H1 (cell line): Measurements from ENCODE around the gene LRRTM4. TPM values are rescaled to one million over a fixed set of nuclear protein-coding genes. Genes with fewer than 3 reads are reported as not detected.

ENCODE experiments used
- CTCF ChIA-PET: fragments of 300-600 bp; sonication (Branson Sonifier 250); formaldehyde crosslinking; loops from one replicate; lab custom pipeline; 2021; ENCODE audit not compliant: partially characterized antibody; lab: Charles Lee
- POLR2A ChIA-PET: fragments of 300-600 bp; sonication (Branson Sonifier 250); formaldehyde crosslinking; loops from one replicate; lab custom pipeline; 2021; ENCODE audit warnings: inconsistent platforms; ENCODE audit not compliant: partially characterized antibody; lab: Charles Lee
- DNase-seq, 2 experiments: peaks; one replicate each; pipeline versions ENCODE4 v3.0.0 to v3.0.0-alpha.2; 2010 to 2022; ENCODE audit warnings: low spot score in 2 of 2, low read depth in 1 of 2, mixed read lengths in 1 of 2
- FAIRE-seq: peaks from 2 replicates; lab custom pipeline; 2011; peaks lifted over from hg19 to GRCh38; lab: Jason Lieb, UNC
- H2AFZ ChIP-seq: 2 replicates; pipeline ENCODE4 v1.8.1; 2012; ENCODE audit warnings: low read length, inconsistent platforms
- H2AK5ac ChIP-seq: 2 replicates; pipeline ENCODE4 v1.6.1; 2013; ENCODE audit warnings: low read depth, low read length
- H2BK120ac ChIP-seq: replicated peaks from 2 replicates; pipeline ENCODE3; 2013; ENCODE audit warnings: low read depth, low read length, inconsistent platforms
- H2BK12ac ChIP-seq: 2 replicates; pipeline ENCODE4 v1.6.1; 2013; ENCODE audit warnings: low read depth, low read length
- H2BK15ac ChIP-seq: 2 replicates; pipeline ENCODE4 v1.6.1; 2013; ENCODE audit warnings: low read length
- H2BK20ac ChIP-seq: 2 replicates; pipeline ENCODE4 v1.6.1; 2013; ENCODE audit warnings: low read length
- H2BK5ac ChIP-seq: 2 replicates; pipeline ENCODE4 v1.6.1; 2013; ENCODE audit warnings: low read depth, low read length
- H3K14ac ChIP-seq: 2 replicates; pipeline ENCODE4 v1.6.1; 2013; ENCODE audit warnings: inconsistent platforms; ENCODE audit not compliant: insufficient read length
- H3K18ac ChIP-seq: 2 replicates; pipeline ENCODE4 v1.6.1; 2013; ENCODE audit warnings: low read length; ENCODE audit errors: extremely low read depth
- H3K23ac ChIP-seq: 2 replicates; pipeline ENCODE4 v1.6.1; 2013; ENCODE audit warnings: inconsistent platforms; ENCODE audit not compliant: insufficient read length
- H3K23me2 ChIP-seq: 2 replicates; pipeline ENCODE4 v1.6.1; 2013; ENCODE audit warnings: low read depth, low read length
- H3K27ac ChIP-seq: 2 replicates; pipeline ENCODE4 v1.6.1; 2011; ENCODE audit warnings: low read depth, low read length, inconsistent platforms
- H3K27me3 ChIP-seq, 4 experiments: replicated peaks in 1 of 4; 1 replicate in 1 of 4; 2 replicates in 3 of 4; pipeline versions ENCODE4 v1.6.1 to v1.8.1; 2011 to 2013; ENCODE audit warnings: low read length in 3 of 4, mild to moderate bottlenecking in 3 of 4, inconsistent platforms in 2 of 4, mixed read lengths in 2 of 4, moderate library complexity in 1 of 4; ENCODE audit not compliant: control insufficient read depth in 3 of 4, insufficient read depth in 3 of 4; ENCODE audit errors: extremely low read depth in 1 of 4
- H3K36me3 ChIP-seq, 4 experiments: 2 replicates each; pipeline versions ENCODE4 v1.6.1 to v1.8.1; 2011 to 2013; ENCODE audit warnings: mild to moderate bottlenecking in 4 of 4, low read length in 3 of 4, moderate library complexity in 2 of 4, control low read depth in 1 of 4, inconsistent platforms in 1 of 4; ENCODE audit not compliant: insufficient read depth in 4 of 4, control insufficient read depth in 2 of 4
- H3K4ac ChIP-seq: replicated peaks from 2 replicates; pipeline ENCODE3; 2013; ENCODE audit warnings: low read length, low read depth, mixed read lengths, inconsistent platforms; ENCODE audit not compliant: insufficient read length
- H3K4me1 ChIP-seq, 4 experiments: replicated peaks in 1 of 4; 1 replicate in 1 of 4; 2 replicates in 3 of 4; pipeline versions ENCODE4 v1.6.1 to v1.8.1; 2011 to 2013; ENCODE audit warnings: low read length in 3 of 4, inconsistent platforms in 2 of 4, mixed read lengths in 1 of 4; ENCODE audit not compliant: insufficient read depth in 4 of 4, control insufficient read depth in 3 of 4
- H3K4me2 ChIP-seq, 2 experiments: 2 replicates each; pipeline versions ENCODE4 v1.6.1 to v1.8.1; 2011 to 2013; ENCODE audit warnings: low read depth in 2 of 2, low read length in 2 of 2, control low read depth in 1 of 2, inconsistent platforms in 1 of 2, mild to moderate bottlenecking in 1 of 2; ENCODE audit not compliant: insufficient read depth in 1 of 2
- H3K4me3 ChIP-seq, 4 experiments: fragments of 200-600, 300-600 bp in 1 of 4; sonication (generic), shearing (Covaris generic), sonication (Bioruptor Twin) in 1 of 4; 2 replicates each; pipeline versions ENCODE4 v1.5.1 to v1.8.1; 2011 to 2016; ENCODE audit warnings: low read length in 4 of 4, low read depth in 3 of 4, control low read depth in 2 of 4, inconsistent platforms in 2 of 4, mild to moderate bottlenecking in 2 of 4, mixed read lengths in 1 of 4, moderate library complexity in 1 of 4; ENCODE audit not compliant: insufficient read depth in 2 of 4; ENCODE audit errors: extremely low read depth in 1 of 4
- H3K56ac ChIP-seq: replicated peaks from 2 replicates; pipeline ENCODE3; 2013; ENCODE audit warnings: low read depth, mild to moderate bottlenecking, mixed read lengths, low read length, inconsistent platforms; ENCODE audit not compliant: insufficient read length
- H3K79me1 ChIP-seq: 2 replicates; pipeline ENCODE4 v1.6.1; 2013; ENCODE audit warnings: low read depth, low read length, control low read depth
- H3K79me2 ChIP-seq, 2 experiments: 2 replicates each; pipeline versions ENCODE4 v1.6.1 to v1.8.1; 2012 to 2013; ENCODE audit warnings: low read length in 2 of 2, mild to moderate bottlenecking in 2 of 2, inconsistent platforms in 1 of 2; ENCODE audit not compliant: insufficient read depth in 2 of 2, control insufficient read depth in 1 of 2
- H3K9ac ChIP-seq, 4 experiments: replicated peaks in 1 of 4; 1 replicate in 1 of 4; 2 replicates in 3 of 4; pipeline versions ENCODE4 v1.6.1 to v1.8.1; 2011 to 2013; ENCODE audit warnings: low read depth in 3 of 4, low read length in 3 of 4, control low read depth in 2 of 4, mild to moderate bottlenecking in 2 of 4, moderate library complexity in 2 of 4, inconsistent platforms in 1 of 4; ENCODE audit errors: extremely low read depth in 1 of 4
- H3K9me3 ChIP-seq, 2 experiments: 2 replicates each; pipeline versions ENCODE4 v1.6.1 to v1.8.1; 2012 to 2013; ENCODE audit warnings: mild to moderate bottlenecking in 2 of 2, moderate library complexity in 2 of 2, control low read depth in 1 of 2, inconsistent platforms in 1 of 2, low read depth in 1 of 2, low read length in 1 of 2, mixed read lengths in 1 of 2; ENCODE audit not compliant: insufficient read depth in 2 of 2
- H4K20me1 ChIP-seq, 2 experiments: replicated peaks in 1 of 2; 2 replicates each; pipeline versions ENCODE3 to v1.8.1; 2011 to 2013; ENCODE audit warnings: inconsistent platforms in 2 of 2, low read length in 2 of 2, mild to moderate bottlenecking in 1 of 2; ENCODE audit not compliant: insufficient read depth in 2 of 2, control insufficient read depth in 1 of 2
- H4K5ac ChIP-seq: 2 replicates; pipeline ENCODE4 v1.6.1; 2013; ENCODE audit warnings: low read length, low read depth, mixed read lengths, inconsistent platforms; ENCODE audit not compliant: insufficient read length
- H4K8ac ChIP-seq: 2 replicates; pipeline ENCODE4 v1.8.0; 2013; ENCODE audit warnings: mild to moderate bottlenecking, moderate library complexity, low read length, inconsistent platforms; ENCODE audit not compliant: insufficient read depth; ENCODE audit errors: extremely low read depth
- H4K91ac ChIP-seq: replicated peaks from 2 replicates; pipeline ENCODE3; 2013; ENCODE audit warnings: low read length, mixed read lengths, inconsistent platforms; ENCODE audit not compliant: insufficient read length
- ASH2L ChIP-seq: fragments of 200-600, 300-600 bp; sonication (generic); IDR thresholded peaks from one replicate; pipeline ENCODE4 v1.7.1; 2017; ENCODE audit warnings: low read length
- BCL11A ChIP-seq, 2 experiments: IDR thresholded peaks; one replicate each; pipeline ENCODE4 v1.6.1; 2011; ENCODE audit warnings: low read depth in 2 of 2, low read length in 2 of 2, mild to moderate bottlenecking in 2 of 2
- CEBPB ChIP-seq: IDR thresholded peaks from 2 replicates; pipeline ENCODE4 v1.6.1; 2012; ENCODE audit warnings: low read depth, low read length
- EZH2 ChIP-seq: fragments of 200-600 bp; sonication (generic); IDR thresholded peaks from 2 replicates; pipeline ENCODE4 v1.7.1; 2012; ENCODE audit warnings: low read depth, mild to moderate bottlenecking, moderate library complexity, low read length, inconsistent platforms; ENCODE audit not compliant: severe bottlenecking
- GTF2F1 ChIP-seq: IDR thresholded peaks from 2 replicates; pipeline ENCODE4 v1.6.1; 2012; ENCODE audit warnings: low read depth, low read length, improper control_type of control experiment, borderline replicate concordance
- HDAC2 ChIP-seq, 2 experiments: fragments of 300-600 bp in 1 of 2; sonication (generic) in 1 of 2; IDR thresholded peaks; 2 replicates each; pipeline ENCODE4 v1.6.1; 2011 to 2012; ENCODE audit warnings: low read depth in 2 of 2, low read length in 2 of 2, mild to moderate bottlenecking in 2 of 2, moderate library complexity in 2 of 2, borderline replicate concordance in 1 of 2, inconsistent platforms in 1 of 2
- KDM5A ChIP-seq: fragments of 200-600 bp; IDR thresholded peaks from 2 replicates; pipeline ENCODE4 v1.7.1; 2012; ENCODE audit warnings: mild to moderate bottlenecking, low read length, inconsistent platforms, mixed read lengths
- PHF8 ChIP-seq: fragments of 200-600 bp; sonication (generic); conservative IDR thresholded peaks from 2 replicates; pipeline ENCODE4 v1.7.1; 2012; ENCODE audit warnings: low read depth, mild to moderate bottlenecking, inconsistent platforms, low read length, moderate library complexity
- RFX5 ChIP-seq: IDR thresholded peaks from 2 replicates; pipeline ENCODE4 v1.6.1; 2011; ENCODE audit warnings: low read depth, low read length, improper control_type of control experiment, borderline replicate concordance
- RNF2 ChIP-seq: fragments of 200-900, 300-1000 bp; sonication (generic); IDR thresholded peaks from 2 replicates; pipeline ENCODE4 v1.7.1; 2016; ENCODE audit warnings: borderline replicate concordance, low read depth, mild to moderate bottlenecking, antibody characterized with exemption, low read length; ENCODE audit not compliant: poor library complexity, severe bottlenecking; ENCODE audit errors: missing control alignments
- SIRT6 ChIP-seq: IDR thresholded peaks from one replicate; pipeline ENCODE4 v1.7.1; 2012; ENCODE audit warnings: low read length, inconsistent platforms
- SRF ChIP-seq: IDR thresholded peaks from 2 replicates; pipeline ENCODE4 v1.6.1; 2011; ENCODE audit warnings: mild to moderate bottlenecking, low read depth, low read length, moderate library complexity
- TCF12 ChIP-seq: IDR thresholded peaks from 2 replicates; pipeline ENCODE4 v1.6.1; 2011; ENCODE audit warnings: low read depth, mild to moderate bottlenecking, low read length
- WGBS, 2 experiments: shearing (Covaris generic) in 1 of 2; methylation state at CpG; one replicate each; pipeline versions ENCODE4 v1.1.6 to v1.1.7; 2013 to 2015; ENCODE audit warnings: low lambda C conversion rate in 2 of 2, mixed read lengths in 2 of 2, inconsistent platforms in 1 of 2, low coverage in 1 of 2, missing lambda C conversion rate in 1 of 2; ENCODE audit not compliant: insufficient replicate concordance in 2 of 2, insufficient coverage in 1 of 2, insufficient read length in 1 of 2; ENCODE audit errors: extremely low coverage in 1 of 2, missing lambda C conversion rate in 1 of 2; 5-methylcytosine and 5-hydroxymethylcytosine counted together
- polyA plus RNA-seq, 7 experiments: library from polyadenylated mRNA; depleted of rRNA in 3 of 7; stranded (reverse) in 5 of 7; unstranded in 2 of 7; fragments of >200 nt in 5 of 7; fragments of 200-250 nt in 2 of 7; gene quantifications; 1 replicate in 5 of 7; 2 replicates in 1 of 7; 4 replicates in 1 of 7; pipeline versions ENCODE4 v1.2.1 to v1.2.3, GENCODE V29; 2011 to 2013; ENCODE audit warnings: missing spikeins in 2 of 7, mixed read lengths in 2 of 7
- total RNA-seq: library from RNA; stranded (reverse); fragmentation: NEBNext Ultra II Directional; extraction: Animal tissue kit (Norgen Biotek cat#: 25700); gene quantifications from 2 replicates; pipeline ENCODE4 v1.2.1, GENCODE V29; 2021
- TF ChIP-seq, protein P1 (sequence below): IDR thresholded peaks from 2 replicates; pipeline ENCODE4 v1.6.1; 2012; ENCODE audit warnings: inconsistent platforms

Gene LRRTM4
- total and polyA plus RNA-seq, 2 of the 8 experiments (the other 6 are each of a cell fraction or from before 2014, with no cell fraction given) = 3.6 to 9.5 TPM

- Histone ChIP-seq H3K27me3 (no peaks in the 10 kb centered on the region), H2BK5ac (no peak overlapping the region), H2BK20ac (no peak overlapping the region), H3K23ac (no peak overlapping the region), H2AFZ (no peak overlapping the region), H3K9me3 (no peaks in the 10 kb centered on the region), H3K4me3 (no peak overlapping the region), H3K56ac (no peak overlapping the region), H3K14ac (no peak overlapping the region), H4K8ac (no peak overlapping the region), H3K9ac (no peak overlapping the region), H4K5ac (no peak overlapping the region), H3K18ac (no peak overlapping the region), H3K36me3 (no peaks in the 10 kb centered on the region), H4K91ac (no peak overlapping the region), H2BK15ac (no peak overlapping the region), H2BK12ac (no peak overlapping the region), H3K4me2 (no peak overlapping the region), H3K4ac (no peak overlapping the region), H3K79me1 (no peaks in the 10 kb centered on the region), H2BK120ac (no peak overlapping the region), H4K20me1 (no peaks in the 10 kb centered on the region), H3K4me1 (no peaks in the 10 kb centered on the region), H3K23me2 (no peaks in the 10 kb centered on the region), H3K27ac (no peak overlapping the region), H2AK5ac (no peak overlapping the region), H3K79me2 (no peaks in the 10 kb centered on the region)
- ChIA-PET POLR2A (no interaction called here), CTCF (no interaction called here)
- FAIRE-seq (no peak), DNase-seq (no peak)
- 85% methylated on average over 3 of the region's 3 CpGs; no CpG with 5 or more reads in 1 of the 2 experiments for WGBS, 2 experiments
- TF ChIP-seq, protein P1, sequence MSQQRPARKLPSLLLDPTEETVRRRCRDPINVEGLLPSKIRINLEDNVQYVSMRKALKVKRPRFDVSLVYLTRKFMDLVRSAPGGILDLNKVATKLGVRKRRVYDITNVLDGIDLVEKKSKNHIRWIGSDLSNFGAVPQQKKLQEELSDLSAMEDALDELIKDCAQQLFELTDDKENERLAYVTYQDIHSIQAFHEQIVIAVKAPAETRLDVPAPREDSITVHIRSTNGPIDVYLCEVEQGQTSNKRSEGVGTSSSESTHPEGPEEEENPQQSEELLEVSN = no peak
- TF ChIP-seq HDAC2 (IDR thresholded peaks at IDR 0.05; ENCODE audit: borderline replicate concordance in 1 of 2, low read depth in 2 of 2, low read length in 2 of 2) (no peak), GTF2F1 (no peak), KDM5A (no peak), BCL11A (IDR thresholded peaks at IDR 0.05; ENCODE audit: low read depth in 2 of 2, low read length in 2 of 2) (no peak), RNF2 (no peak), RFX5 (no peak), TCF12 (no peak), PHF8 (no peak), CEBPB (no peak), EZH2 (no peak), ASH2L (no peak), SRF (no peak), SIRT6 (no peak)
Observed at GRCh38 chr2:76826691-76827090, 695.5 kb downstream of the LRRTM4 start.
